ENCODE results near the gene MAD1L1.

The MAD1L1 gene

GRCh38 chr7:2117646-2118045, 115.1 kb downstream of the MAD1L1 start:
- no peak for DNase-seq (ENCODE audit: low spot score)

DNA sequence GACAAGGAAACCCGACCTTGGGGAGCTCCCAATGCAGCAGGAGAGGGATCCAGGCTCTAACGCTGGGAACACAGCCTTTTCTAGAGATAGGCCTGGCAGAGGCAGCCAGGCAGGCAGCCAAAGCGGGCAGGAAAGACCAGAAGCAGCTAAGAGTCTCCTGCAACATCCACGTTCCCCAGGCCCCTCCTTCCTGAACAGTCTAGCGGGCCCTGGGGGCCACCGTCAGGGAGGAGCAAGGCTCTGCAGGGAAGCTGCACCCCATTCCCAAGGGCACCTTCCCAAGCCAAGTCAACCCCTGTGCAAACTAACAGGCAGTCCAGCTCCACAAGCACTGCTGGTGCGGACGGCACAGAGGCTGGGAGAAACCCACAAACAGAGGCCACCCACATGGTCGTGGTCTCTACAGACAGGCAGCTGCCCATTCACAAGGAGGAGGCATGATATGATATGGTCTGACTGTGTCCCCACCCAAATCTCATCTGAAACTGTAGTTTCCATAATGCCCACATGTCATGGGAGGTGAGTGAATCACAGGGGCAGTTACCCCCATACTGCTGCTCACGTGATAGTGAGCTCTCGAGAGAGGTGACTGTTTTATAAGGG, 115.7 kb downstream of the MAD1L1 start:
- DNase-seq (ENCODE audit: low spot score), result no peak

DNA sequence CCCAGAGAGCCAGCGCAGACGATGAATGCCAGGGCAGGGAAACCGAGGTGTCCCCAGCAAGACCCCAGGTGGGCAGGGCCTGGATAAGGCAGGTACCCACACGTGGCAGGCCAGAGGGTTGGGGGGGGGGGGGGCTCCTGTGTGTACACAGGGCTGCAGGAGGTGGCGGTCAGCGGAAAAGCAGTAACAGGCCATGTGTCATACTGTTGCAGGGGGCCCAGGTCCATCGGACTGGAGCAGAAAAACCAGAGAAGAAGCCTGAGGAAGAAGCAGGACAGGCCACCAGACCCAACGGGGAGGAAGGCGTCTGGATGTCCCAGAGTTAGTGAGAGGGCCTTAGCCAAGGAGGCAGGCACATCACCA, 116.3 kb downstream of the MAD1L1 start:
- no peak for DNase-seq (ENCODE audit: low spot score)

DNA sequence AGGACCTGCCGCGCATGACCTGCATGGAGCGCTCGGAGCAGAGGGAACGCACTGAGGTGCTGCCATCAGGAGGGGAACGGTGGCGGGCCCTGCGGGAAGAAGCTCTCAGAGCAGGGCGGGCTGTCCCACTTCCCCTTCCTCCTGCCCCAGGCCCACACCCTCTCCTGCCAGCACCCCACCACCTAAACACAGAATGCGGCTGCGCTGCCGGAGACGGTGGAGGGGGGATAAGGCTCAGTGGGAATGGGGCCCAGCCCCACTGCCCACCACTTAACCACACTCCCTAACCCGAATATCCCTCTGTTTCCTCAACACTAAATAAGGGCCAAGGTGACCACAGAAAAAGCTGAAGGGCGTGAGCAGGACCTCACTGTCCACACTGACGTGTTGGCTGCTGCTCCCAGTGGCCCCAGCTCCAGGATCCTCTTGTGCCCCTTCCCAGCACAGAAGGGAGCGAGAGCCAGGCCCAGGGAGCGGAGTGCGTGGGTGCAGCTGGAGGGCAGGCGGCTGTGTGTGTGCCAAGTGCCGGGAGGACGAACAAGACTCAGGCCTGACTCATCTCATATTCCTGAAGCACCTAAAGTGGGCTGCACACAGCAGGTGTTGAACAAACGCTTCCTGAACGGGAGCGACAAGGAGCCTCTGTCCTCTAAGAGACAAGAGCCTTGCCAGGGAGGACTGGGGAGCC, 116.8 kb downstream of the MAD1L1 start:
- no peak for DNase-seq (ENCODE audit: low spot score)

GRCh38 chr7:2114926-2115759, 117.6 kb downstream of the MAD1L1 start:
- DNase-seq (ENCODE audit: low spot score), result no peak

DNA sequence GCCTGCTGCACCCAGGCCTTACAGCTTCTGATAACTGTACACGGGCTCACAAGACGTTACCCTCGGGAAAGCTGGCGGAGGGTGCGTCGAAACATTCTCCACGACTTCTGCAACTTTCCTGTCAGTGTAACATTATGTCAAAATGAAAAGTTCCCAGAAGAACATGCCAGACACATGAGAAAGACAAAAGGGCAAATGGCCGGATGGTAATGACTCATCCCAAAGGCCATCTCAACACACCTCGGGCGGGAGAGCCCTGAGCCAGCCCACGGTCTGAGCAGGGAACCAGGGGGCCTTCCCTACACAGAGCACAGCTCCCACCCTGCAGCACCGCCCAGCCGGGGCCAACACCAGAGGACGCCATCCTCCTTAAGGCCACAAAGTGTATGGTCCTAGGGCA, 118.7 kb downstream of the MAD1L1 start:
- no peak for DNase-seq (ENCODE audit: low spot score)

DNA sequence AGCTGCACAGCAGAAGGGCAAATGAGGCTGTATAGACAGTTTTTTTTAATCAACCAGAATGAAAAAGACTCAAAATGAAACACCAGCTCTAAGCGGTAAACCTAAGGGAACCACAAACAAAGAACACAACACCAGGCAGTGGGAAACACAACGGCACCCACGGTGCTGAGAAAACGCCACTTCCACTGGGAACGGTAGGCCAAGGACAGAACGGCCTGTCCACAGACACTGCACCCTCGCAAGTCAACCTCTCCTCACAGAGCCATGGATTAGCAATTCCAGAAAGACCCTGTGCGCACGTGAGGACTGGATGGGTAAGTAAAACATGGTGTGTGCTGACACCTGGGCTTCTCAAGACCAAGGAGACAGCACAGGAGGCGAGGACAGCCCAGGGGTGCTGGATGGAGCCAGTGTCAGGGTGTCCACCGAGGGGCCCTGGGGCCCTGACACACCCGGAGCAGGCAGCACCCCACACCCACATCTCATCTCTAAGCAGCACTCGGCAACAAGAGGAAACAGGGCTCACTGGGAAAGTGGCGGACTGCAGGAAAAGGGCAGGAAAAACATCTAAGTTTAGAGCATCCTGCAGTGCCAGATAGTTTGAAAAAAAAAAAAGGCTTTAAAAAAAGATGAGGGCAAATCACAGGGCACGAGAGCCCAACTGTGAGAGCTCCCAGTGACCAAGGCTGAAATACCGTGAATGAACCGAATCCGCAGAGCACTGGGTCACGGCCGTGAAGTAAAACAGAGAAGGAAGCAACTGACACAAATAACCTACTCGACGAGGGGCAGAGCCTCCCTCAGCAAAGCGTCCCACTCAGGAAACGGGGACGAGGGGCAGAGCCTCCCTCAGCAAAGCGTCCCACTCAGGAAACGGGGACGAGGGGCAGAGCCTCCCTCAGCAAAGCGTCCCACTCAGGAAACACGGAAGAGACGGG, 120.2 kb downstream of the MAD1L1 start:
- DNase-seq (ENCODE audit: low spot score), result no peak

DNA sequence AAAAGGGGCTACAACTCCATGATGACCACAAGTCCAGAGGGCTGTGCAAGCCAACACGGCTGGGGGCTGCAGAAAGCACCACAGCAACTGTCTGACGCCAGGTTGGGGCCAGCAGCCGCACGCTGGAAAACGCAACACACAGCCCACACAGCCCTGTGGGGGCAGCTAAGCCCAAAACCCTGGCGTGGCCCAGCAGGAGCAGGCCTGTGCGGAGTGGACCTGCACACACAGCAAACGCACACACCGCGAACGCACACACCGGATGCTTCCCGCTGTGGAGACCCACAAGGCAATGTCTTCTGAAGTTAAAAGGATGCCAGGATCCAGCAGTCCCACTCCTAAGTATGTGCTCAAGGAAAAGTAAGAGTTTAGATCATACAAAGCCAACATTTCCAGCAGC, 121.2 kb downstream of the MAD1L1 start:
- no peak for DNase-seq (ENCODE audit: low spot score)

- no peak for DNase-seq (ENCODE audit: low spot score)
These were observed 121.9 kb downstream of the MAD1L1 start for GRCh38 chr7:2110610-2111396.

- no peak for DNase-seq (ENCODE audit: low spot score)
These were observed 122.7 kb downstream of the MAD1L1 start for GRCh38 chr7:2109936-2110609.

GRCh38 chr7:2109251-2109872, 123.4 kb downstream of the MAD1L1 start:
- no peak for DNase-seq (ENCODE audit: low spot score)

DNA sequence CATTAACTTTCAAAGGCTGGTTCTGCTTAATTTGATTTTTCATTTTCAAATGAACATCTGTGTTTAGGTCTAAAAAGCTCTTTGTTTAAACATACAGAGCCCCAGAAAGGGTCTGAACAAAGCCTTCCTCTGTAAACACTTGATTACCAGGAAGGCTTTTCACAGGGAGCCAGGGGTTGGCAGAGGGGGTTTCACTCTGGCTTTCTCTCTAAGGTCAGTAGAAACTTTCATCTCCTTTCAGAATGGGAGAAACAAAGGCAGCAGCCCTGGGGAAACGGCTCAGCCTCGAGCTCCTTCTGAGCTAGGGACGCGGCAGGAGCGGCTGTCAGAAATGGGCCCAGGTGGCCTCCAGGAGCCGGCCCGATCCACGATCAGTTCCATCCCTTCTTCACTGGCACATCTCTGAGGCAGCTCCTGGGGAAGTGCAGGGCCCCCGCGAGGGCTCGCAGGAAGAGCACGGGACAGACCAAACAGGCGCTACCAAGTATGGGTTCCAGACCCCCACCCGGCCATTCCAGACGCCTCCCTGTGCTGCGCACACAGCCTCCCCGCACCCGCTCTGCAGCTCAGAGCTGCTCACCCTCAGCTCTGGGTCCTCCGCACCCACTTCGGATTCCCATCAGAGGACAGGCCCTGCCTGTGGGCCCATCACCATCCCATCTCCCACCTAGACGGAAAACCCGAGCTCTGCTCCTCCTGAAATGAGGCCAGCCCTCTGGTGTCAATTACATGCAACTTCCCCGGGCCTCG, 124.1 kb downstream of the MAD1L1 start:
- no peak for DNase-seq (ENCODE audit: low spot score)

DNA sequence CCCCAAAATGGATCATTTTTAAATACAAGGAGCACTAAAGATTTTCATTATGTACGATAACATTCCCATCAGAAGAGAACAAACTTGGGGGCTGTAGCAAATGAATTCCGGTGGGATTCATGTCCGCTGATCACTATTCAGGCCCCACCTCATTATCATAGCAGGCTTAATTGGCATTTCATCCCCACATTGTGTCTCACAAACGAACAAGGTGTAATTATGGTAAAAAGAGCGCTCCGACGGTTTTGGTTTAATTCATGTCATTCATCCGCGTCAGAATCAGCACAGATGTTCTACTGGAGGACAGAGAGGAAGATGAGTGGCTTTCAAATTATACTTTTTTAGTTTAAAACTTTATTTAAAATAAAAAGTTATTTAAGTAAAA, 124.7 kb downstream of the MAD1L1 start:
- DNase-seq (ENCODE audit: low spot score), result no peak

DNA sequence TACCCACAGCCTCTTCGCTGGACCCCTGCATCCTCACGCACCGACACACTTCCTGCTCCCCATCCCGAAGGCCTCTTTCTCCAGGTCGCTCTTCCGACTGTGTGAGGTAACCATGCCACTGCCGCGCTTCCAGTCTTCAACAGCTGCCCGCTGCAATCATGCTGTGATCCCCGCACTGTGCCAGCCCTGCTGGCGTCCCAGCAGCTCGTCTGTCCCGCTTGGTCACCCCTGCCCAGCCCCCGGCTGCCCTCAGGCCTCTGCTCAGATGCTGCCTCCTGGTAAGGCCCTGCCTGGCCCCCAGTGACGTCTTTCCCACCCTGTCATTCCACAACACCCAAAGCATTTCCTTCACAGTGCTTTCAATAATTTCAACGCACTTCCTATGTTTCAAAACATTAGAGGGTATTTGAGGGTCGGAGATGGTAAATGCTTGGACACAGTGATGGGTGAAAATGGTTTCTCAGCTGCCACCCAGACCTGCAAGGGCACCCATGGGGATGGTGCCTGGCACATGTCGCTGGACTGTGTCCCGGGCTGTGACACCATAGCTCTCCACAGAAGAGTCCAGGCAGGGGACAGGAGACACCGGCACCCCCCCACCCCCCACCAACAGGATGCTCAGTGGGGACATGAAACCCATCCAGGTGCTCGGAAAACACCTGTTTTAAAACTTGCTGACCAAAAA, 125.2 kb downstream of the MAD1L1 start:
- DNase-seq (ENCODE audit: low spot score), result no peak

DNA sequence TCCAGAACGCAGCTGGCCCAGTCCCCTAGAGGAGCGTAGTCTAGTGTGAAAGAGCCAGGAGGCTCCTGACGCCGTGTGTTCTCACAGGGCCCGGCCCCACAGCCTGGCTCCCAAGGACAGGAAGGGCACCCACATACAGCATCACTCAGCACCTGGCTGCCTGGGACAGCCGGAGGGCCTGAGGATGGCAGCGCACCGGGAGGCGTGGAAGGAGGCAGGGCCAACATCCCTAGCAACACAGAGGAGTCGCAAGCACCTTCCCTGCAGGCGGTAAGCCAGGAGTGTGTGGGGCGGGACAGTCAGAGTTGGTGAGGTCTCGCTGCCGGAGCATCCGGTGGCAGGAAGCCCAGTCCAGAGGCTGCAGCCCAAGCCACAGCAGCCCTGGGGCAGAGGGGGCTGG, 125.8 kb downstream of the MAD1L1 start:
- DNase-seq (ENCODE audit: low spot score), result peak; percentile 53

- DNase-seq (ENCODE audit: low spot score), result no peak
These were observed 126.3 kb downstream of the MAD1L1 start for GRCh38 chr7:2106440-2106839.

GRCh38 chr7:2105917-2106316, 126.8 kb downstream of the MAD1L1 start:
- DNase-seq (ENCODE audit: low spot score), result peak; percentile 89

GRCh38 chr7:2105280-2105679, 127.5 kb downstream of the MAD1L1 start:
- DNase-seq (ENCODE audit: low spot score), result no peak

DNA sequence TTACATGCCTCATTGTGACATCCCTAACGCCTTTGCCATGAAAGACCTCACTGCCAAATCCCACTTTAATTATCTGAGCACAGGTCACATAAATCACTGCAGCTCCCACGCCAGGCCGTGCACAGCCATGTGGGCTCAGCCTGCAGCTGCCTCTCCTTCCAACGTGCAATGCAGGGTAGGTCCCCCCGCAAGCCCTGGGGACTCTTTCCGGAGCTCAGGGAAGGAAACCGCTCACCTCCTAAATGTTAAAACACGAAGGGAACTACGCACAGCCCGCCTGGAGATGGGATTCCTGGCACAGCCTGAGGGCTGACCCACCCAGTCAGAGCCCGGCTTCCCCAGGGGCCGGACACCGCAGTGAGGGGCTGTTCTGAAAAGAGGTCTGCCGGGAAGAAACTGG, 128.0 kb downstream of the MAD1L1 start:
- DNase-seq (ENCODE audit: low spot score), result no peak

All from iPS-NIHi11 (cell line).